Adrenal gland (tissue), 12 donors: ENCODE measurements around the gene NUBP1. TPM values are rescaled to one million over a fixed set of nuclear protein-coding genes. Genes with fewer than 3 reads are reported as not detected.

Source experiments
- DNase-seq, 7 donors: peaks; one replicate each; pipeline ENCODE4 v3.0.0-alpha.2; 2019 to 2020
- H3K27ac ChIP-seq, 5 donors: fragments of 200-600 bp; sonication (generic) in 4 of 5; 1 replicate in 3 of 5; 2 replicates in 2 of 5; pipeline versions ENCODE4 v1.5.1 to v1.8.0; 2016 to 2020; ENCODE audit warnings: mild to moderate bottlenecking in 1 of 5
- H3K27me3 ChIP-seq: fragments of 200-600 bp; 2 replicates; pipeline ENCODE4 v1.8.0; 2021
- H3K36me3 ChIP-seq, 2 donors: fragments of 200-600 bp; replicated peaks in 1 of 2; 1 replicate in 1 of 2; 2 replicates in 1 of 2; pipeline versions ENCODE4 v1.5.1 to v1.8.0; 2018 to 2022
- H3K4me1 ChIP-seq, 2 donors: fragments of 200-600 bp; replicated peaks in 1 of 2; 1 replicate in 1 of 2; 2 replicates in 1 of 2; pipeline versions ENCODE4 v1.5.1 to v1.8.0; 2018 to 2021
- H3K4me3 ChIP-seq, 4 donors: fragments of 200-600 bp; sonication (generic) in 3 of 4; one replicate each; pipeline ENCODE4 v1.5.1; 2016 to 2018
- H3K9me3 ChIP-seq, 3 donors: fragments of 200-600 bp; sonication (generic) in 1 of 3; replicated peaks in 1 of 3; 1 replicate in 2 of 3; 2 replicates in 1 of 3; pipeline versions ENCODE4 v1.5.1 to v1.8.0; 2016 to 2021
- CTCF ChIP-seq, 6 experiments: fragments of 450-650 bp in 4 of 6; fragments of 200-600 bp in 2 of 6; sonication (generic) in 1 of 6; IDR thresholded peaks; 1 replicate in 5 of 6; 2 replicates in 1 of 6; pipeline versions ENCODE4 v1.5.1 to v1.8.0; 2016 to 2021; ENCODE audit warnings: antibody characterized with exemption in 6 of 6, mild to moderate bottlenecking in 2 of 6, moderate library complexity in 1 of 6
- POLR2A ChIP-seq, 2 donors: fragments of 450-650 bp; IDR thresholded peaks; one replicate each; pipeline ENCODE4 v1.6.1; 2017; ENCODE audit warnings: antibody characterized with exemption in 2 of 2, mild to moderate bottlenecking in 2 of 2, moderate library complexity in 1 of 2
- WGBS, 4 donors: extraction: QIAGEN DNeasy Blood & Tissue Kit in 2 of 4; methylation state at CpG; one replicate each; pipeline versions ENCODE4 v1.1.5 to v1.1.7; 2013 to 2017; 5-methylcytosine and 5-hydroxymethylcytosine counted together
- intact Hi-C, 2 donors: fragments of 100-400 bp; cut with DNase I; formaldehyde crosslinking; loops; one replicate each; pipeline versions ENCODE4 v1.14.1 to v1.15.0; 2022 to 2023
- polyA plus RNA-seq, 3 donors: library from polyadenylated mRNA; stranded (reverse); fragments of 200-250 nt in 2 of 3; fragments of 350-450 nt in 1 of 3; fragmentation: Illumina TruSeq in 1 of 3; extraction: RNeasy Lipid Tissue Mini Kit (QIAGEN cat#74804) in 1 of 3; gene quantifications; one replicate each; pipeline ENCODE4 v1.2.3, GENCODE V29; 2013 to 2014
- total RNA-seq, 9 donors: library from RNA; depleted of rRNA in 4 of 9; stranded (reverse); fragments of >200 nt in 4 of 9; fragments of 120-200 nt in 1 of 9; fragmentation: NEBNext Ultra II Directional in 1 of 9; extraction: Animal tissue kit (Norgen Biotek cat#: 25700) in 1 of 9; gene quantifications; one replicate each; pipeline versions ENCODE4 v1.1.0 to v1.2.4, GENCODE V29; 2013 to 2023
- donor health status: healthy with polysubstance abuse.
- donor health status: Bipolar disorder and iron deficiency.
- donor health status: DM: yes; HTN: yes; CAD: no.
- donor health status: DM: no; HTN: no; CAD: no.
- donor health status: DM: no; HTN: no; CAD: no.
- donor health status: DM: yes; HTN: yes; CAD: no.

The NUBP1 gene
- total and polyA plus RNA-seq, 12 donors, result 22.5 to 91.8 (median 57.4) TPM

GRCh38 chr16:10809706-10810105 lies 66.1 kb downstream of the NUBP1 start:
- Histone ChIP-seq H3K4me3 (no peak overlapping the region), H3K36me3 (no peaks in the 10 kb centered on the region), H3K27me3 (no peaks in the 10 kb centered on the region), H3K4me1 (no peaks in the 10 kb centered on the region), H3K27ac (no peak overlapping the region), H3K9me3 (no peaks in the 10 kb centered on the region)
- intact Hi-C loops, result no loop called here
- TF ChIP-seq POLR2A (IDR thresholded peaks at IDR 0.05), result no peak
- no peak for TF ChIP-seq CTCF (IDR thresholded peaks at IDR 0.05)
- no peak for DNase-seq
- 85 to 95% (median 94%) methylated on average over 3 of the region's 3 CpGs for WGBS, 4 donors

GRCh38 chr16:10812312-10813098 lies 68.9 kb downstream of the NUBP1 start:
- Histone ChIP-seq H3K36me3 (no peaks in the 10 kb centered on the region), H3K4me3 (no peak overlapping the region), H3K27me3 (no peaks in the 10 kb centered on the region), H3K9me3 (no peaks in the 10 kb centered on the region), H3K27ac (no peak overlapping the region), H3K4me1 (no peaks in the 10 kb centered on the region)
- TF ChIP-seq CTCF (IDR thresholded peaks at IDR 0.05) (no peak), POLR2A (IDR thresholded peaks at IDR 0.05) (no peak)
- DNase-seq, result no peak
- 60 to 76% (median 72%) methylated on average over 6 of the region's 6 CpGs for WGBS, 4 donors
- intact Hi-C loops, result no loop called here

GRCh38 chr16:10813099-10813455 lies 69.4 kb downstream of the NUBP1 start:
- WGBS, 4 donors, result 81 to 93% (median 87%) methylated on average over 4 of the region's 4 CpGs
- Histone ChIP-seq H3K27me3 (no peaks in the 10 kb centered on the region), H3K36me3 (no peaks in the 10 kb centered on the region), H3K27ac (no peak overlapping the region), H3K4me1 (no peaks in the 10 kb centered on the region), H3K9me3 (no peaks in the 10 kb centered on the region), H3K4me3 (no peak overlapping the region)
- DNase-seq, result no peak
- intact Hi-C loops, result no loop called here
- TF ChIP-seq CTCF (IDR thresholded peaks at IDR 0.05) (no peak), POLR2A (IDR thresholded peaks at IDR 0.05) (no peak)

- 88 to 100% (median 100%) methylated on average over 1 of the region's 1 CpG for WGBS, 4 donors
- intact Hi-C loops, result no loop called here
- H3K9me3 ChIP-seq, result no peaks in the 10 kb centered on the region
- no peak overlapping the region for H3K4me3 ChIP-seq
- no peaks in the 10 kb centered on the region for H3K36me3 ChIP-seq
- no peaks in the 10 kb centered on the region for H3K27me3 ChIP-seq
- no peak for DNase-seq
- TF ChIP-seq CTCF (IDR thresholded peaks at IDR 0.05) (no peak), POLR2A (IDR thresholded peaks at IDR 0.05) (no peak)
- no peak overlapping the region for H3K27ac ChIP-seq
- H3K4me1 ChIP-seq, result no peaks in the 10 kb centered on the region
Measured at GRCh38 chr16:10817514-10817913, 73.9 kb downstream of the NUBP1 start.
